GM19324 (cell line): ENCODE measurements around the gene TFPI2.
"Not testable (repeated sequence)": the region's sequence is repeated elsewhere in the genome, so short reads cannot be mapped to it uniquely, and the experiment has no call there.

ENCODE experiments used
- ATAC-seq: cut with Tn5 transposase; IDR thresholded peaks from one replicate; pipeline ENCODE4 v1.9.1; 2021; ENCODE audit warnings: mild to moderate bottlenecking, moderate library complexity; ENCODE audit not compliant: unreplicated experiment, low FRiP score

The TFPI2 gene

GRCh38 chr7:93890464-93891068 is at the start of gene TFPI2:
Gene TFPI2, minus strand, starts transcription at chr7:93890753. Its CDS starts 75 bp downstream, at chr7:93890678.
- ATAC-seq = peak; percentile 44

- no peak for ATAC-seq
Measured at GRCh38 chr7:93938293-93938692, 47.7 kb upstream of the TFPI2 start.

- no peak for ATAC-seq
Measured at GRCh38 chr7:93937818-93938217, 47.3 kb upstream of the TFPI2 start.

- no peak for ATAC-seq
Measured at GRCh38 chr7:93935102-93935501, 44.5 kb upstream of the TFPI2 start.

- no peak for ATAC-seq
Measured at GRCh38 chr7:93933156-93933555, 42.6 kb upstream of the TFPI2 start.

GRCh38 chr7:93931655-93932054 is 41.1 kb upstream of the TFPI2 start:
- ATAC-seq = no peak

- ATAC-seq = no peak
Measured at GRCh38 chr7:93927585-93927984, 37.0 kb upstream of the TFPI2 start.

GRCh38 chr7:93926800-93927199 is 36.2 kb upstream of the TFPI2 start:
- ATAC-seq = no peak

GRCh38 chr7:93923942-93924341 is 33.4 kb upstream of the TFPI2 start:
- no peak for ATAC-seq

- ATAC-seq = no peak
Measured at GRCh38 chr7:93923296-93923695, 32.7 kb upstream of the TFPI2 start.

- ATAC-seq = no peak
Measured at GRCh38 chr7:93921607-93922566, 31.3 kb upstream of the TFPI2 start, which contains the start of gene GNG11. Gene GNG11, plus strand, starts transcription at chr7:93921735. Its CDS starts 403 bp downstream, at chr7:93922138.

GRCh38 chr7:93921186-93921585 is 30.6 kb upstream of the TFPI2 start:
- no peak for ATAC-seq

- no peak for ATAC-seq
Measured at GRCh38 chr7:93920496-93921182, 30.1 kb upstream of the TFPI2 start.

- not testable (repeated sequence) for ATAC-seq
Measured at GRCh38 chr7:93916315-93916714, 25.8 kb upstream of the TFPI2 start.

- ATAC-seq = not testable (repeated sequence)
Measured at GRCh38 chr7:93915888-93916287, 25.3 kb upstream of the TFPI2 start.

- not testable (repeated sequence) for ATAC-seq
Measured at GRCh38 chr7:93915206-93915842, 24.8 kb upstream of the TFPI2 start.

- ATAC-seq = no peak
Measured at GRCh38 chr7:93914581-93915066, 24.1 kb upstream of the TFPI2 start.

- ATAC-seq = no peak
Measured at GRCh38 chr7:93913197-93913596, 22.6 kb upstream of the TFPI2 start.

GRCh38 chr7:93911661-93912060 is 21.1 kb upstream of the TFPI2 start:
- not testable (repeated sequence) for ATAC-seq

GRCh38 chr7:93911242-93911641 is 20.7 kb upstream of the TFPI2 start:
- ATAC-seq = not testable (repeated sequence)
